ENCODE data around the gene MBNL3.
"Not testable (repeated sequence)": the region's sequence is repeated elsewhere in the genome, so short reads cannot be mapped to it uniquely, and the experiment has no call there.

MBNL3 gene

DNA sequence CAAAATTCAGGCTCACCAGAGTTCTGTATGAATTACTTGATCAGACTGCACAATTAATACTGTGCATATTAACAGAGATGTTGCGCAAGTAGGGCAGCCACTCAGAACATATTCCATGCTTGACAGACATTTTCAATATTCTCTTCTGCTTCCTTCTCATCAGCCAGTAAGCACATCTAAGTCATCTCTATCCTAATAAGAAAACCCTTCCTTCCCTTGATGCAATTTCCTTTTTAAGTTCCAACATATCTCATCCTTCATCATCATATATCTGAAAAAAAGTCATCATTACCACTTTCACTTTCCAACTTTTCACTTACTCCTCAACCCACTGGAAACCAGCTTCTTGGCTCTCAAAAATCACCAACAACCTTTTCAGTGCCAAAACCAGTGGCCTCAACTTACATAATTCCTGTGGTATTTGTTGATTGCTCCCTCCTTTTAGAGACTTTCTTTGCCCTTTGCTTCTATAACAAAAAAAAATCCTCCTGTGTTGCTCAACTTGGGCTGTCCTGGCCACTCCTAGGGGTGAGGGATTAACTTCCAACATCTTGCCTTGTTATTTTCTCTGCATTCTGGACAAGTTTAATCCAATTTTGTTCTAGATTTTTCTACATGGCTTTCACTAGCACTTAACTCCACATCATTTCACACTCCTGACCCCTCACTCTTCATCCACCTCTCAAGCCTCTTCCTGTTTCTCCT lies 14.1 kb downstream of the MBNL3 start:
- DNase-seq: no peak

DNA sequence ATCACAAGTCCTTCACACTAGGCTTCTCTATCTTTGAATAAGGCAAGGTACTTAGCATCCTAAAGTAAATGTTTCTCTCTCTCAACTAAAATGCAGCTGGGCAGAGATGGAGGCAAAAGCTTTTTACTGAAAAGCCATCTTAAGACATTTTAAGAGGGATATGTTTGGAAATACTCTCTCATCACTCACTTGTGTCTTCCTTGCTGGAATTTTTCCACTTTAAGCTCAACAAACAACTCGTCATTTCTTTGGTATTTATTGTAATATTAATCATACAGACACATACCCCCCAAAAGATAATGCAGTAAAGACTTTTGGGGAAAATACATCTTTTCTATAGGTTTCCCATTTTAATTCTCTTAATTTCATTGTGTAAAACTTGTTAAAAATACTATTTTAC lies 16.4 kb downstream of the MBNL3 start:
- DNase-seq: no peak

DNA sequence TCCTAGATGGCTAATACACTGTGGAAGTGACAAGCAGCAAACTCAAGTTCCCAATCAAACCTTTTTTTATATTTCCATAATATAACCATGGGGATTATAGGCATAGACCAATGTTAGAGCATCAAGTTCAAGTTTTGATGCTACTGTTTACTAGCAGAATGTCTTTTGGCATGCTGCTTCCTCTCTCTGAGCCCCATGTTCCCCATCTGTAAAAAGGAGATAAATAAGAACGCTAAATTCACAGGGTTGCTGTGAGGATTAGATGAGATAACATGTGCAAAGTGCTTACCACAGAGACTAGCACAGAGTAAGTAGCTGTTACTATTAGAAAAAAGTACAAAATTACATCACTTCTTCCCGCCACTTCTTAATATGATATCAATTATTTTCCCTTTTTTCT lies 18.0 kb downstream of the MBNL3 start:
- no peak for DNase-seq

DNA sequence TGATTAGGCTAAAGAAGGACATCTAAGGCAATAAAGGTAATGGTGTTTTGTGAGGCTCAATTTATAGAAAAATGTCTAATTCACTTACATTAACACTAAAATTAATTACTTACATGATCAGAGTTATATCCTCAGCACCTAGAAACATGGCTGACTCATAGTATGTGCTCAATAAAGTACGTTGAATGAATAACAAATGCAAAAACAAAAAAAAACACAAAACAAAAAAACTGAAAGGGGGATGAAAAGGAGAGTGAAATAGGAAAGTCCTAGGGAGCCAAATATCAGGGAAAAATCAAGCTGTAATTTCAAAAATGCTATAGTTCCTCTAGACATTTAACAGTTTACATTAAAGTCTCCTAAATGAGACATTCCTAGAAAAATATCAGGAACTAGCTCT lies 18.7 kb downstream of the MBNL3 start:
- no peak for DNase-seq

DNA sequence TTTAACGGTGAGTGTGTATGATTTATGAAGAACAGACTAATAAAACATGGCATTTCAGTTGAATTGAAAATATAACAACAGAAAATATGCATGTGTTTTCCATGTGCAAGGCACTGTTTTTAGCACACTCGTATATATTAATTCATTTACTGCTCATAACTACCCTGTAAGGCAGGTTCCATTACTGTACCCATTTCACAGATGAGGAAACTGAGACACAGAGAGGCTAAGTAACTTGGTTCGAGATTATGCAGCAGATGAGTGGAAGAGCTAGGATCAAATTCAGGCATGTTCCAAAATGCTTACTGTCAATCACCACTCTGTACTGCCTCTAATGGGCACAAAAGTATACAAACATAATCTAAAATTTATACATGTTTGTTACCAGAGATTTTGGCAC lies 20.4 kb downstream of the MBNL3 start:
- DNase-seq: no peak

DNA sequence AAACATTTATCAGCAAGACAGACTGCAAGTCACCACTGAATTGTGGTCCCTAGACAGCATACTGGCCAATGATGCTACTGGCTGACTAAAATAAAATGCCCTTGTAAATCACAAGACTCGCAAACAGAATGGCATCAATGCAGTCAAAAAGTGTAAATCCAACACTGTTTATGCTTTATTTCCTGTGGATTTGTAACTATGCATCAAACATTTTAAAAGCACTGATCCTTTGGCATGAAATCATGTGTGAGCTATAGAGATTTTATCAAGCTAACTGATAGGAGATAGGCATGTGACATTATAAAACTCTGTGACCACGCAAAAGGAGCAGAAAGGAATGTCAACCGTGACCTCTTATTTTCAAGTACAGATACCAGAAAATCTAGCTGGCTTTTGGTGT lies 20.8 kb downstream of the MBNL3 start:
- DNase-seq: no peak

DNA sequence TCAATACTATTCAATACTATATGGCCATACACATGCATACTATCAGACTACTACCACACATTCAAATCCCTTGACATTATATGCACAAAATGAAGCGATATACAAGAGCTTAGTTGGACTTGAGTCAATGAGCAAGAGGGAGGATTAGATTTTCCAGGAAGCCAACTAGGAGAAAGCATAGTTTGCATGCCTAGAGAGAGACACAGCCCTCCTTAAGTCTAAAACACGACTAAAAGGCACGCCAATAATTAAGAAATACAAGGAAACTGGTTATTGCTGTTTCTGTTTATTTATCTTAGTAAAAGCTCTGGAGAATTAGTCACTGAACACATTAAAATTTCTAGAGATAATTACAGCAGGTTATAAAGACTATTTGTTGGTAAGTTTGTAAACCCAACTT lies 21.8 kb downstream of the MBNL3 start:
- no peak for DNase-seq

DNA sequence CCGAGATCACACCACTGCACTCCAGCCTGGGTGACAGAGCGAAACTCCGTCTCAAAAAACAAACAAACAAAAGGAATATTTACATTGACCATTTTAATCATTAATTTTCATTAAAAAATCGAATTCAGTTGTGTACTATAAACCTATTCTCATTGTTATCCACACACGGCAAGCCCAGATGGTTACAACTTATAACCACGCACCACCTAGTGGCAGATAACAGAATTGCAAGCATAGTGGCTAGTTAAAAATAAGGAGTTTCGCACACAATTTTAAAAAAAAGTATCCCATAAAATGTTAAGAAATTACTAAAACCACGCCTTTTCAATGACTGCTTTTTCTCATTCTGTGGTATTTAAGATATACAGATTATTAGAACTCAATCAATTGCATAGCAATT lies 25.4 kb downstream of the MBNL3 start:
- no peak for DNase-seq

DNA sequence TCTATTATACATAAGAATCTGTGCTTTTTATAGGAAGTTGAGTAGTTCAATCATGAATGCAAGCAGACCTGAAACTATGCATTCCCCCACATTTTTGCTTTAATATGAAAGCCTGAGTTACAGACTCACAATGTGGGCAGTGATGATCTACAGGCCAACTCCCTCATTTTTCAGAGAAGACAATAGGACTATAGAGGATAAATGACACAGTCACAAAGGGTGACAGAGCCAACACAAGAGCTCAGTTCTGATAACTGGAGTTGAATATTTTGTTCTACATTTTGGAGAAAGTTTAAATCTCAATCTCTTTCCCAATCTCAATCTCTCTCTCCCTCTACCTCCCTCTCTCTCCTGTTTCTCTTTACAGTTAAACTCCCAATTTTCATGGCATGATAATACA lies 27.0 kb downstream of the MBNL3 start:
- DNase-seq: no peak

DNA sequence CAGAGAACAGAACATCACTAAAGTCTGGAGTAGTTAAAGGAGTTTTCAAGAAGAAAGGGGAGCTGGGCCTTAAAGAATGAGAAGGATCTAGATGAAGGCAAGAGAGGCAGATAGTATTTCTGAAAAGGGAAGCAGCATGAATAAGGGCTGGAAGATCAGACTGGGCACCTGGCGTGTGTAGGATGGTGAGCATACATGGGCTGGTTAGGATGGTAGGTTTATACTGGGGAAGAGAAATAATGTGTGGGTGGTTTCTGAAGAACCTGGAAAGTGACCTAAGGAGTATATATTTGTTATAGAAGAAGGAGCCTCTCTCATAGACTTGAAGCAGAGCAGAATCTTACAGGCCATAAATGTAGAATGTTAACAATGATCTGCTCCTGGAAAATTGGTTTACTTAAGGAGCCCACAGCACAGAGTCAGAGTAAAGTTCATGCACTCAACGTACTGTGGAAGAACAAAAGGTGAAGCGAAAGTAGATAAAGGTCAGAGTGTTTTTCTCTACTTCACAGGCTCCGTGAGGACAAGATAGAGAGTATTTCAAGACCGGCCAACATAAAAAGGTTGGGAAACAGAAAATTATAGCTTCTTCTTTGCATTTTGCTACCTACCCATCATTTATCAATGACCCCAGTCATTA lies 35.8 kb downstream of the MBNL3 start:
- DNase-seq: no peak

DNA sequence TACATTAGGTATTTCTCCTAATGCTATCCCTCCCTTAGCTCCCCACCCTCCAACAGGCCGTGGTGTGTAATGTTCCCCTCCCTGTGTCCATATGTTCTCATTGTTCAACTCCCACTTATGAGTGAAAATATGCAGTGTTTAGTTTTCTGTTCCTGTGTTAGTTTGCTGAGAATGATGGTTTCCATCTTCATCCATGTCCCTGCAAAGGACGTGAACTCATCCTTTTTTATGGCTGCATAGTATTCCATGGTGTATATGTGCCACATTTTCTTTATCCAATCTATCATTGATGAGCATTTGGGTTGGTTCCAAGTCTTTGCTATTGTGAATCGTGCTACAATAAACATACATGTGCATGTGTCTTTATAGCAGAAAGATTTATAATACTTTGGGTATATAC lies 42.9 kb downstream of the MBNL3 start:
- DNase-seq: not testable (repeated sequence)

DNA sequence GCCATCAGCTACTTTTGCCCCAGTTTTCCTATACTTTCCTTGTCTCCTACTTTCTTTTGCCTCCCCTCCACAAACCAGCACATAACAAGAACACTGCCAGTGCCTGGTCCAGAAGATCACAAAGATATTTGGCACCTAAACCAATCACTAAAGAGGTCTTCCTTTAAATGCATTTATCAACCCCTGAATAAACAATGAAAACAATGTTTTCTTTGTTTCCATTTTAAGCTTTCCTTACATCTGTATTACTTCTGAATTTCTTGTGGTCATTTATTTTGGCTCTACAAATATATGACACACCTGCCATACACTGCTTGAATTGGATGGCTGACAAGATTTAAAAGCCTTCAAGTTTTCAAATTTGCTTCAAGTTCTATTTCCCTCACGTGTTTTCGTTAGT lies 43.9 kb downstream of the MBNL3 start:
- no peak for DNase-seq

DNA sequence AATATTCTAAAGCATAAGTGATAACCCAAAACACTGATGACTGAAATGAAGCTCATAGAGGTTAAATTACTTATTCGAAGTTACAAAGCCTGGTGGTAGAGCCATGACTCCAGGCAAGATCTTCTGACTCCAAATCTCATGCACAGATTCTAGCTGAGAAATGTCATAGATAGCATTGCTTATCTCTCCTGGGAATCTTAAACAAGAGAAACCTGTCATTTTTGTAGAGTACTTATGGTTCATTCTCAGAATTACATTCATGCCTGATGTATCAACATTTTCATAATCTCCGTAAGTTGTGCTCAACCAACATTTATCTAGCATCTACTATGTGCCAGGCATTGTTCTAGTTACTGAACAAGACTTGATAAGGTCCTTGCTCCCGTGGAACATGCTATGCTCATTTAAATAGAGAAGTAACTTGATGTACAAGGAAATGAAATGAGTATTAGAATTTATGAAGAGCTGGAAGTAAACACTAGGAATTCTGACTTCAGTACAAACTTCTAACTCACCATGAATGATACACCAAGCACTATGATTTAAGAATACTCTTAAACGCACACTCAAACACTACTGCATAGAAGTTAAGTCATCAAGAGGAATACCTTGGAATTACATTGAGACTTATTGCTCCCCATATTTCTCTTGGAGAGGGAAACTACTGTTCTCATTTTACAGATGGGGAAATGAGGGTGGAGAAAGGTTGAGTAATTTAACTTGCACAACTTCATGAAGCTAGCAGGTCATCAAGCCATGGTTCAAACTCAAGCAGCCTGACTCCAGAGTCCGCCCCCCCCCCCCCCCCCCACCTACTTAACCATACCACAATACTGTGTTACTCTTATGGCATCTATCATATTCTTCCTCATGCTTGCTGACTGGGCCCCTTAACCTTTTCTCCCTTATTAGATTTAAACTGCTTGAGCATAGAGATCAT lies 45.4 kb downstream of the MBNL3 start:
- no peak for DNase-seq

DNA sequence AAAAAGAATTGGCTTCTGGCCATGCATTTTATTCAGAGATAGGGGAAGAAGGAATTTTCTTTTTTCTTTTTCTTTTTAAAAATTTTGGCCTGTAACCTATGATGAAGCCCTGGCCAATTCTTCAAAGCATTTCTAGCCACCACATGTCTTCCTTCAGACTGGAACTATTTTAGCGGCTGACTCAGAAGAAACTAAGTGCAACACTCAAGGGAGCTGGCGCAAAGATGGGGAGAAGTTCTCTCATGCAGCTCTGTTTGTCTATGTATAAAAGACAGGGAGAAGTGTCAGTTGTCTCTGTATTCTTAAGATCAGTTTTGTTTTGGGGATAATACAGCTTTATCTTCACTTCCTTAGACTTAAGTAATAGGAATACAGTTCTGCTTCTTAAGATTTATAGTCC lies 46.1 kb downstream of the MBNL3 start:
- no peak for DNase-seq

DNA sequence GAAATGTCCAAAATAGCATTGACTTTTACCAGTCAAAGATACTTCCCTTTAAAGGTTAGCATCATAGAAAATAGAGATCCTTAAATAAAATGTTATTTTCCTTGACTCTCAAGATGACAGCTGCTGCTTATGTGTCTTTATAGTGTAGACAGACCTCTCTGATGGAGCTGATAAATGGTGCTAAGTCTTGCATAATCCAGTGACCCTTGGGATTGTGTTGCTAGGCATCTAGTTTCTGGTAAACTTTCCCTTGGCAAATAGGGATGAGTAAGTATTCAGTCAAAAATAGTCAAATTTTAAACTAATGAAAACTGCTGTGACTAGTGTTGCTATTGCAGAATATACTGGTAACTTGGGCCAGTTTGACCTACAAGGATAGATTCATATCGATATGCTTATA lies 53.6 kb downstream of the MBNL3 start:
- DNase-seq: no peak

DNA sequence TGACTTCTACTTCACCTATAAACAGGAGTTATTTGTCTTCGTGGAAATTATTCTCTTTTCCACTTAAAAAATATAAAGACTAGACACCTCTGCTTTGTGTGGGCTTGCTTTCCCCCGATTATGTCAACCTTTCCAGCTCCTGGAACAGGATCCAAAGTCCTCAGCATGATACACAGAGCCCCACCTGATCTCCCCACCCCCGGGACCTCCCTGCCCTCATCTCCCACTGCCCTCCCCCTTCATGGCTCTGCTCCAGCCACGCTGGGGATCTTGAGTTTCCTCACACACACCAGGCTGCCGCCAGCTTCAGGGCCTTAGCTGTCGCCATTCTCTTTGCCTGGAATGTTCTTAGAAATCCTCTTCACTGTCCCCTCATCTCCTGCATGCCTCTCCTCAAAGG lies 55.3 kb downstream of the MBNL3 start:
- no peak for DNase-seq

DNA sequence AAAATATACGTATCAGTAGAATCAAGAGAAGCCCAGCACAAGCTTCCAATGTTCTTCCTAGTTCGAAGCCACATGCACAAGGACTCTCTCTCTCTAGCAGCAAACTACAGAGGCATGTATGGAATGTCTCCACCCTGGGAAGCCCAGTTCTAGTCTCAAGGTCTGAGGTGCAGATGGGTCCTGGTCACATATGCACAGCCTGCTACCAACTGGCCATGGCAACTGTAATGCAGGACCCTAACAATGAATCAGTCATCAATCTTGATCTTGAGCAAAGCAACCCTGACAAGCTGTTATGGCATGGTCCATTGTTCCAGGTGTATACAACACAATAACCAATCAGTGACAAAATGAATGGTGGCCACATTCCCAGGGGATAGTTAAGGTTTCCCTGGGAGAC lies 55.8 kb downstream of the MBNL3 start:
- DNase-seq: no peak

DNA sequence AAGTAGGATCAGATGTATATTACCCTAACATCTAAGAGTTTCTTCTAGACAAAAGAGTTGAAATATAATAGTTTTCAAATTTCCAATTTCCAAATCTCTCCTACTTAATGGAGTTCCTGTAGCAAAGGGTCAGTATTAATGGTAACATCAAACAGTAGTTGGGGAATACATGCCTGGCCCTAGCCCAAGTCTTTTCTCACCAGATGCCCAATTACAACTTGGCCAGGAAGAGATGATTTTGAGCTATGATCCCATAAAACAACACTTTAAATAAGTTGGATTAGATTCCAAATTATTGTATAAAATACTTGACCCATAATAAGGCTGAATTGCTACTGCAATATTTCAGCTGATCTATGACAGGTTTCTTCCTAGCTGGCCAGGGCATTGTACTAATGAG lies 59.9 kb downstream of the MBNL3 start:
- DNase-seq: no peak

DNA sequence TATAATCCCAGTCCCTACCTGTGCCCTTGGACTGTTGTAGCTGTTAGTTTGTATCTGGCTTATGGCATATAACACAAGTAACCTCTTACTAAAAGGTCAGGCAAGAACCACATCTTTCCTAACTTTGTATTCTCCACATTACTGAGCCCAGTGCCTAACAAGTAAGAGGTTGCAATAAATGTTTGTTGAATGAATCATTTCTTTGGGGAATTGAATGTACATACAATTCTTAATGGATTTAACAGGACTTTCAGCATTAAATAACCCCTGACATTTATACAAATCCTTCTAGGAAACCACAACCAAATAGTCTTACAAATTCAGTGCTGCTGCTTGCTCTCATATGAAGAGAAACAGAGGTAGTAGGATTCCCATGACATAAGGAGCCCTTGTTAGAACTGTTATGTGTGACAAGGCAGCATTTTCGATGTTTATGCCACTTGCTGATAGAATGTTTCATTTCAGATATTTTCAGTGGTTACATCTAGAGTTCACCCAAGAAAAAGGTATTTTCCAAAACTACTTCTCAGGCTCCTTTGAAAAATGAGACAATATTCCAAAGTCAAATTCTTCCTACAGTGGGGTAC lies 62.0 kb downstream of the MBNL3 start:
- DNase-seq: no peak

DNA sequence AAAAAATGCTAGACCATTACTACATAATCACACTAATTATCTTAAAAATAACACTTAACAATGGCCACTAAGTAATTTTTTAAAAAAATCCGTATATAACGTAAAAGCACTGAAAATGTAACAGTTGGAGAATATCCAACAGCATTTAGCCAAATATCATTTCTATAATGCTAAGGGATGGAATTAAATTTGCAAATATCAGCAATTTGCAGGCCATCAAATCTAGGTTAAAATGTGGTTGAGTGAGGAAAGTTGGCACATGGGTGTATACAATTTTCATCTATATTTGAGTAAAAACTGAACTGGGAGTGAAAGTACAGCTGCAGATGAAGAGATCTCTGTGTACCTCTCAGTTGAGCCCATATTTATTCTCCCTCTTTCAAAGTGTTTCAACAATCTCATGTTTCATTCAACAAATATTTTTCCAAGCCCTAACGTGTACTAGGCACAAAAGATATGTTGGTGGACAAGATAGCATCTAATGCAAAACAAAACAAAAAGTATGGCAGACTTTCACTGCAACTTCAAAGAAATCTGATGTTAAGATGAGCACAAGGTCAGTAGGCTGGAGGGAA lies 63.0 kb downstream of the MBNL3 start:
- no peak for DNase-seq

DNA sequence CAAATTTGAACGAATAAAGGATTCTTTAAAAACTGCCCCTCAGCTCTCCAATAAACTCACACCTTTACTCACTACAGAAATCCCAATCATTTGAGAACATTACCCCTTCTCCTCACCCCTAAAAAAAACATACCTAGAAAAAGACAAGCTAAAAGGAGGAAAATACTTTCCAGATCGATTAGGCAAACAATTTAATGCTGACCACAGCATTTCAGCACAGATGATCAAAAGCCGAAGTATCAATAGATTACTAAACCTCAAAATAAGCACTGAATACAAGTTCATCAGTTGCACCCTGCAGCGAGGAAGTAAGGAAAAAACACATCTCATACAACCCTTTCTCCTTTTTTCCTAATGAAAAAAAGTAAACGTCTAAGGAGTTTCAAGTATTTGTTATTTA lies 65.5 kb downstream of the MBNL3 start:
- no peak for DNase-seq

DNA sequence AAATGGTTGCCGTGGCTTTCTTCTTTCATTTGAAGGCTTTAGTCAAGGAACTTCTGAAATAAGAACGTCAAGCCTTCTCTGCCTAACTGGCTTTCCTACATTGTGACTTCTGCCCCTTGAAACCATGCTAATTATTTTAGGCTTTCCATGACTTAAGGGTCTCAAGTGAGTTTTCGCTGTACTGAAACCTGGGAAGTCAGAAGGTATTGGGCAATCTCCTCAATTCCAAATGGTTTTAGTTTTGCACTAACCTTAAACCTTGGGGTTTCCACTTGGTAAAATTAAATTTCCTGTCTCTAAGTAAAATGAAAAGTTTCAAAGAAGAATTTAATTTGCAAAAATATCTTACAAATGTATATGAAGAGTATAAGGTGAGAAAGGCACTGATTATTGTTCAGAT lies 73.8 kb downstream of the MBNL3 start:
- DNase-seq: no peak

DNA sequence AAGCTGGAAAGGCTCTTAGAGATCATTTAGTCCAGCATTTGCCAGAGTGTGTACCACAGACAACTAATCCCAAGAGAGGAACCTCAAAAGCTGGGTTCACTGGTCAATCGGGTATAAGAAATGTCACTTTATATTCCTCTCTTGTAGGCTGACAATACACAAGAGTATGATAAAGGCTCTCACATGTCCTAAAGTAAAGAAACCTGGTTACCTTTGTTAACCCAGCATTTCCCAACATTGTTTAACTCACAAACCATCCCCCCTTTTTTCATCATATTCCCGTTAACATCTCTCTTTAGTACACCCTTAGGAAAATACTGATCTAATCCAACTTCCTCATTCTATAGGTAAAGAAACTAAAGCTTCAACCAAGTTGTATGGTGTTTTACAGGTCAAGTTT lies 74.4 kb downstream of the MBNL3 start:
- no peak for DNase-seq
